ENCODE data around the gene GABRA5. TPM values are rescaled to one million over a fixed set of nuclear protein-coding genes. Genes with fewer than 3 reads are reported as not detected.

GABRA5 gene
- total and polyA plus RNA-seq, 2 of the 4 experiments (the other 2 are of a cell fraction), result 4.0 to 7.3 TPM

- no TSS peak for BruUV-seq (replicated peaks)
- no peak overlapping the region for H2AK5ac ChIP-seq (ENCODE audit: low read depth, low read length)
- H3K9me3 ChIP-seq (ENCODE audit: control insufficient read depth, insufficient read depth, low read length), result 0 out of 2 replicates have a peak, but pooled peaks cover 3% of the 10 kb centered on the region
- DNase-seq, result no peak
- H2BK120ac ChIP-seq (ENCODE audit: low read depth, low read length), result no peak overlapping the region
- no peak for ATAC-seq (ENCODE audit: low read depth)
- H3K14ac ChIP-seq (replicated peaks; ENCODE audit: low read depth, low read length), result no peak overlapping the region
- dilution Hi-C loops (cut with HindIII; ENCODE audit: low sequenced_read_pairs, unreplicated experiment) (no loop called here), intact Hi-C loops (cut with micrococcal nuclease) (no loop called here), in situ Hi-C loops (cut with MboI; ENCODE audit: low sequenced_read_pairs) (loop anchor here (25.0 kb wide), 1 partner anchor 1221 kb away; no protein-coding TSS in a partner anchor)
- no peak overlapping the region for H3K27ac ChIP-seq (ENCODE audit: insufficient read depth, low read length)
- H3K4ac ChIP-seq (ENCODE audit: low read depth, low read length), result no peak overlapping the region
- no peaks in the 10 kb centered on the region for H3K36me3 ChIP-seq (ENCODE audit: control insufficient read depth, insufficient read depth, low read length)
- H3K4me3 ChIP-seq (ENCODE audit: insufficient read depth, low read depth, low read length), result no peak overlapping the region
- no peak overlapping the region for H2BK20ac ChIP-seq (ENCODE audit: low read depth, low read length)
- ChIA-PET POLR2A (ENCODE audit: unreplicated experiment) (no interaction called here), CTCF (interaction anchor here (0.6 to 1.3 kb wide), 4 partner anchors 12 to 468 kb away, joined by 3 to 5 read pairs (median 4); no protein-coding TSS in a partner anchor)
- no peak overlapping the region for H2BK5ac ChIP-seq (ENCODE audit: low read depth, low read length, poor library complexity, severe bottlenecking)
- WGBS, 2 experiments (ENCODE audit: extremely low coverage in 2 of 2, insufficient read length in 1 of 2), result no CpG with 5 or more reads among the region's 6 CpGs
- no peak for TF ChIP-seq RCOR1 (IDR thresholded peaks at IDR 0.05; ENCODE audit: insufficient replicate concordance, low read length)
- no peak for TF ChIP-seq BHLHE40 (IDR thresholded peaks at IDR 0.05; ENCODE audit: low read depth, low read length)
- TF ChIP-seq RAD21 (IDR thresholded peaks at IDR 0.05; ENCODE audit: low read length), result no peak
- TF ChIP-seq, protein P1, sequence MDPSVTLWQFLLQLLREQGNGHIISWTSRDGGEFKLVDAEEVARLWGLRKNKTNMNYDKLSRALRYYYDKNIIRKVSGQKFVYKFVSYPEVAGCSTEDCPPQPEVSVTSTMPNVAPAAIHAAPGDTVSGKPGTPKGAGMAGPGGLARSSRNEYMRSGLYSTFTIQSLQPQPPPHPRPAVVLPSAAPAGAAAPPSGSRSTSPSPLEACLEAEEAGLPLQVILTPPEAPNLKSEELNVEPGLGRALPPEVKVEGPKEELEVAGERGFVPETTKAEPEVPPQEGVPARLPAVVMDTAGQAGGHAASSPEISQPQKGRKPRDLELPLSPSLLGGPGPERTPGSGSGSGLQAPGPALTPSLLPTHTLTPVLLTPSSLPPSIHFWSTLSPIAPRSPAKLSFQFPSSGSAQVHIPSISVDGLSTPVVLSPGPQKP (IDR thresholded peaks at IDR 0.05; ENCODE audit: borderline replicate concordance, low read depth, low read length), result no peak
- no peak for TF ChIP-seq USF2 (IDR thresholded peaks at IDR 0.05; ENCODE audit: low read depth, low read length)
- no peak for TF ChIP-seq MXI1 (IDR thresholded peaks at IDR 0.05; ENCODE audit: borderline replicate concordance, low read depth, low read length)
- no peak for TF ChIP-seq RFX5 (IDR thresholded peaks at IDR 0.05; ENCODE audit: low read depth, low read length)
- no peak for TF ChIP-seq CTCF (conservative IDR thresholded peaks at IDR 0.05; ENCODE audit: low read depth, low read length)
- no peak for TF ChIP-seq MAZ (IDR thresholded peaks at IDR 0.05; ENCODE audit: borderline replicate concordance, low read depth, low read length)
- no peak for TF ChIP-seq SMC3 (IDR thresholded peaks at IDR 0.05; ENCODE audit: low read depth, low read length)
- TF ChIP-seq POLR2A (IDR thresholded peaks at IDR 0.05; ENCODE audit: low read depth, low read length), result no peak
- no peak for TF ChIP-seq CHD1 (IDR thresholded peaks at IDR 0.05; ENCODE audit: low read depth, low read length)
- no peak for TF ChIP-seq FOS (IDR thresholded peaks at IDR 0.05; ENCODE audit: low read depth, low read length)
- TF ChIP-seq CEBPB (IDR thresholded peaks at IDR 0.05; ENCODE audit: low read depth, low read length), result no peak
- TF ChIP-seq MAFK (IDR thresholded peaks at IDR 0.05; ENCODE audit: low read depth, low read length), result no peak
- H3K23ac ChIP-seq (ENCODE audit: low read depth, low read length), result no peak overlapping the region
- H2BK15ac ChIP-seq (ENCODE audit: low read depth, low read length), result no peak overlapping the region
- no peaks in the 10 kb centered on the region for H3K9me1 ChIP-seq (ENCODE audit: insufficient read depth, low read length)
- no peak overlapping the region for H3K4me2 ChIP-seq (ENCODE audit: low read depth, low read length)
- H3K27me3 ChIP-seq (ENCODE audit: control insufficient read depth, insufficient read depth, low read length), result no peaks in the 10 kb centered on the region
- no peaks in the 10 kb centered on the region for H4K20me1 ChIP-seq (ENCODE audit: insufficient read depth, low read length)
- H4K5ac ChIP-seq (ENCODE audit: low read depth, low read length), result no peak overlapping the region
- no peak overlapping the region for H3K56ac ChIP-seq (ENCODE audit: extremely low read depth, insufficient read depth, low read length)
- no peak overlapping the region for H4K91ac ChIP-seq (ENCODE audit: insufficient read depth, low read depth, low read length)
- no peak overlapping the region for H2AFZ ChIP-seq (replicated peaks; ENCODE audit: low read length, poor library complexity)
- H3K79me1 ChIP-seq (ENCODE audit: low read depth in 1 of 2, low read length in 2 of 2), result no peaks in the 10 kb centered on the region
- H4K8ac ChIP-seq (ENCODE audit: low read depth in 2 of 2, low read length in 2 of 2), result no peak overlapping the region
- no peaks in the 10 kb centered on the region for H3K4me1 ChIP-seq (ENCODE audit: control insufficient read depth, insufficient read depth, low read length)
- no peak overlapping the region for H3K18ac ChIP-seq (ENCODE audit: low read depth, low read length)
- H3K9ac ChIP-seq (ENCODE audit: low read depth, low read length), result no peak overlapping the region
- no peak overlapping the region for H2AK9ac ChIP-seq (replicated peaks; ENCODE audit: low read depth, low read length, poor library complexity)
Observed at GRCh38 chr15:26890988-26891387, 24.1 kb downstream of the GABRA5 start.

Measured in IMR-90 (cell line).